NCI-H146 (cell line): ENCODE results near the gene ZNF8.
"Not testable (repeated sequence)": the region's sequence is repeated elsewhere in the genome, so short reads cannot be mapped to it uniquely, and the experiment has no call there.

Experiments
- DNase-seq: peaks from one replicate; lab custom pipeline; 2025; lab: John Stamatoyannopoulos, UW

Gene ZNF8

DNA sequence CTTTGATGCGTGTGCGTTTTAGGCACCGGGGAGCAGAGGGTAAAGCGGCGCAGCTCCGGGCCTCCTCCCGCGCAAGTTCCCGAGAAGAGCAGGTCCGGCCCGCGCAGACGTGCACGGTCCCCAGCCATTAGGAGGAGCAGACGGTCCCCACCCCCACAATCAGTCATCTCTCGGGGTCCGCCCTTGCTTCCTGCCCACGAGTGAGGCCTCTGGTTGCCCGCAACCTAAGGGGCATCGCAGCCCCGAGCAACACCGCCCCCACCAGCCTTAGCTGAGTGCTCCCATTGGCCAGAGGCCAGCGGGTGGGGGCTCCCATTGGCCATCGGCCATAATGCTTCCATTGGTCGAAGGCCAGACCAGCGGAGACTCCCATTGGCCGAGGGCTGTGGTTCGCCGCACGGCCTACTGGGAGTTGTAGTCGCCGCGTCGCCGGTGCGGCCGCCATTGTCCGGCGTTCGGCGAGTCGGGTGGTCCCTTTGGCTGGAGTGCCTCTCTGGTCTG lies at the start of gene ZNF8:
Gene ZNF8 (plus strand): TSS at position 415 of the 501 bp plus-strand sequence. CDS start 127 bp downstream, outside the sequence.
- peak; percentile 100 for DNase-seq

DNA sequence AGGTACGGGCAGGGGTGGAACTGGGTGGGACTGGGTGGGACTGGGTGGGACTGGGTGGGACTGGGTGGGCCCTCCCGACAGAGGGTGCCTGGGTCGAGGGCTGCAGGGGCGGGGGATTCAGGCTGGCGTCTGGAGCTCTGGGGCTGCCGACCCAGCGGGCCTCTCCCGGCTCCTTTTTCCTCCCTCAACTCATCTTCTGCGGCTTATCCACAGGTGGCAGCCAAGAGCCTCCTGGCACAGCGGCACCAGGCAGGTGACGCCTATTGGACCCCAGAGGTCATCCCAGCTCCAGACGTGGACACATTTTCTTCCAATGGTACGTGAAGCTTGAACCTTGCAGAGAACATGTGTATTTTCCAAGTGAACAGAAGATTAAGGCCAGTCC lies 49.5 kb upstream of the ZNF8 start:
- peak; percentile 69 for DNase-seq

DNA sequence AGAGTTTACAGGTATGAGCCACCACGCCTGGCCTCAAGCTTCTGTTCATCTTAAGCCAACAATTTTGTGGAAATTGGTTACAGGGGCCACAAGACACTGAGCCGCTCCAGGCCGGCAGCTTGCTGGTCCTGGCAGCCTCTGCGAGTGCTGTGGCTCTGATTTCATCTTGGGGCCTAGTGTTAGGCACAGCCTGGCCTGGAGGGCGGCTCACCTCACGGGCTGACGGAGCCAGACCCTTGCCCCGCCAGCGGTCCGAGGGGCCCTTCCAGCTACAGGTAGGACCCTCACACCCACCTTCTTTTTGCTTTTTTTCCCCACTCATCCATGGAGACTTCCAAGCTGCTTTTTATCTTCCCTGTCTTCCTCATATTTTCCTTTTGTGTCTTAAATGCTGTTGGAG lies 41.4 kb upstream of the ZNF8 start:
- no peak for DNase-seq

DNA sequence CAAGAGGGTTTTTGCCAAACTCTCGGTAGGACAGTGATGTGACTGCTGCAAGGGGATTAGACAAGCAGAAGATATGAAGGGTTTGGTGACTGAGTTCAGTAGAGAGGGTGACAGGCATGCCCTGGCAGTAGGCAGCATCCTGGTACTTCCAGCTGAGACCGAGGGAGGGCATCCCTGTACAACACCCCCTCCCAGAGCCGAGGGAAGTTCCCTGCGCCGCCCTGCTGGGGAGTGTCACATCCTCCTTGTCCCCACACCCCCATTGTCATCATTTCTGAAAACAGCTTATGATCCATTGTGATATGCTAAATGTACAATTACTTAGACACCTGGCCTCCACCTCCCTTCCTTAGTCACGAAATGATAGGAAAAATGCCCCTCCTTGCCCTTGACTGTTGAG lies 35.4 kb upstream of the ZNF8 start:
- no peak for DNase-seq

DNA sequence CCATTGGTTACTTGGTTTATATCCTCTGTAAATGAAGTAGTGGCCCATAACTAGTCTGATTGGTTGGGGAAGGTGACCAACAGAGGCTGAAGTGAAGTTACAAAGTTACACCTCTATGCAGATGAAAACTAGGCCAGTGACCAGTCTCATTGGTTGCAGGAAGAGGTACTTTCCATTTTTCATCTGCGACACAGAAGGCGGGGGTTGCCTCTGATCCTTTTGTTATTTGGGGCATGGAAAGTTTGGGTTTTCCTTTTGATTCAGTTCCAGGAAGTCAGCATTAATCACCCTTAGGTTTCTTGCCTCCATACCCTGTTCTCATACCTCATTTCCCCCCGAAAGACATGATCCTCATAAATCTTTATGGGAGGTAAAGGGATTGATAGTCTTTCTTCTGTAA lies 29.9 kb upstream of the ZNF8 start:
- no peak for DNase-seq

DNA sequence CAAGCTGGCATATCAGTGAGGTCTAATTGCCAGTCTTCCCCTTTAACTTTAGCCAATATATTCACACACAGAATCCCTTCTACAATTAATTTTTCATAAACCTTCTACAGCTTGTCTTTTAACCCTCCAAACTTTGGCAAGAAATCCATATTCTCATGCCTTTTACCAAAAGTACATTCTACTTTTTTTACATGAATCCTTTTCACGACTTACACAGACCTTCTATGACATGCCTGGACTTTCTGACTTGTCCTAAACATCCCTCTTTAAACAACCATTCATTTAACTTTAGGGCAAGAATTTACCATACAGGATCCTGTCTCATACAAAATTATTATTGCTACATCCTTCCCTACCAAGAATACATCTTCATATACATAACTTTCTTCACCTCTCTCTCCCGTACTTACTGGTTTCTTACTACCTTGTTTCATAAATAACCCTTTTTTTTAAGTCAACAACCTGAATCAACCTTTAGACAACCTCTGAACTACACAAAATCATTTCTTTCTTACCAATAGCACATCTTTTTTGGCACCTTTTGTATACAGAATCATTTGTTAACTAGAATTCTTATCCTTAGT lies 26.6 kb upstream of the ZNF8 start:
- no peak for DNase-seq

DNA sequence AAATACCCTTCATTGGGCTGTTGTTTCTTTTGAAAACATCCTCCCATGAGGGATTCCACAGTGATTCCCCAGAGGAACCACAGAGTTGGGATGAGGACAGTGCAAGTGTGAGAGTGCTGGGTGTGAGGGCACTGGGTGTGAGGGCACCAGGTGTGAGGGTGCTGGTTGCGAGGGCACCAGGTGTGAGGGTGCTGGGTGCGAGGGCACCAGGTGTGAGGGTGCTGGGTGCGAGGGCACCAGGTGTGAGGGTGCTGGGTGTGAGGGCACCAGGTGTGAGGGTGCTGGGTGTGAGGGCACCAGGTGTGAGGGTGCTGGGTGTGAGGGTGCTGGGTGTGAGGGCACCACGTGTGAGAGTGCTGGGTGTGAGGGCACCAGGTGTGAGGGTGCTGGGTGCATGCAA lies 20.5 kb upstream of the ZNF8 start:
- DNase-seq, result not testable (repeated sequence)

DNA sequence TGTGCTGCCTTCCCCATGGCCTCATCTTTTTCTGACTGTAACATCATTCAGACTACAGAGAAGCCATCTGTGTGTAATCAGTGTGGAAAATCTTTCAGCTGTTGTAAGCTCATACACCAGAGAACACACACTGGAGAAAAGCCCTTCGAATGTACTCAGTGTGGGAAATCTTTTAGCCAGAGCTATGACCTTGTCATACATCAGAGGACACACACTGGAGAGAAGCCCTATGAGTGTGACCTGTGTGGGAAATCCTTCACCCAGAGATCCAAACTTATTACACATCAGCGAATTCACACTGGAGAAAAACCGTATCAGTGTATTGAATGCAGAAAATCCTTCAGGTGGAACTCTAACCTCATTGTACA lies 17.2 kb upstream of the ZNF8 start:
- DNase-seq, result no peak

DNA sequence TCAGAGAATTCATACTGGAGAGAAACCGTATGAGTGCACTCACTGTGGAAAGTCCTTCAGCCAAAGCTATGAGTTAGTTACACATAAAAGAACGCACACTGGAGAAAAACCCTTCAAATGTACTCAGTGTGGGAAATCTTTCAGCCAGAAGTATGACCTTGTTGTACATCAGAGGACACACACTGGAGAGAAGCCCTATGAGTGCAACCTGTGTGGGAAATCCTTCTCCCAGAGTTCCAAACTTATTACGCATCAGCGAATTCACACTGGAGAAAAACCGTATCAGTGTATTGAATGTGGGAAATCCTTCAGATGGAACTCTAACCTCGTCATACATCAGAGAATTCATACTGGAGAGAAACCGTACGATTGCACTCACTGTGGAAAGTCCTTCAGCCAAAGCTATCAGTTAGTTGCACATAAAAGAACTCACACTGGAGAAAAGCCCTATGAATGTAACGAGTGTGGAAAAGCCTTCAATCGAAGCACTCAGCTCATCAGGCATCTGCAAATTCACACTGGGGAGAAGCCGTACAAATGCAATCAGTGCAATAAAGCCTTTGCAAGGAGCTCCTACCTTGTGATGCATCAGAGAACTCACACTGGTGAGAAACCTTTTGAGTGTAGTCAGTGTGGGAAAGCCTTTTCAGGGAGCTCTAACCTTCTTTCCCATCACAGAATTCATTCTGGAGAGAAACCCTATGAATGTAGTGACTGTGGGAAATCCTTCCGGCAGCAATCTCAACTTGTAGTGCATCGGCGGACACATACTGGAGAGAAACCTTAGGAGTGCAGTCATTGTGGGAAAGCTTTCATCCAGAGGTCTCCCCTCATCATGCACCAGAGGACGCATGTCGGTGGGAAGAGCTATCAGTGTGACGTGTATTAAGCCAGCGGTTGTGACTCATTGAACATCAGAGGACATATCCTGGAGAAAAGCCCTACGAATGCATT lies 16.5 kb upstream of the ZNF8 start:
- no peak for DNase-seq

DNA sequence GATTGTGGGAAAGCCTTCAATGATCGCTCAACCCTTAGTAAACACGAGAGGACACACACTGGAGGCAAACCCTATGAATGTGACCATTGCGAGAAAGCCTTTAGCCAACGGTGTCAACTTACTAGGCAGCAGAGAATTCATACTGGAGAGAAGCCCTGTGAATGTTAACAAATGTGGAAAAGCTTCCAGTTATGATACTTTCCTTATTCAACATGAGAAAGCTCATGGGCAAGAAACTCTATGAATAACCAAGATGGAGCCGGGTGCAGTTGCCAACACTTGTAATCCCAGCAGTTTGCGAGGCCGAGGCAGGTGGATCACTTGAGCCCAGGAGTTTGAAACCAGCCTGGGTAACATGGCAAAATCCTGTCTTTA lies 15.8 kb upstream of the ZNF8 start:
- no peak for DNase-seq

DNA sequence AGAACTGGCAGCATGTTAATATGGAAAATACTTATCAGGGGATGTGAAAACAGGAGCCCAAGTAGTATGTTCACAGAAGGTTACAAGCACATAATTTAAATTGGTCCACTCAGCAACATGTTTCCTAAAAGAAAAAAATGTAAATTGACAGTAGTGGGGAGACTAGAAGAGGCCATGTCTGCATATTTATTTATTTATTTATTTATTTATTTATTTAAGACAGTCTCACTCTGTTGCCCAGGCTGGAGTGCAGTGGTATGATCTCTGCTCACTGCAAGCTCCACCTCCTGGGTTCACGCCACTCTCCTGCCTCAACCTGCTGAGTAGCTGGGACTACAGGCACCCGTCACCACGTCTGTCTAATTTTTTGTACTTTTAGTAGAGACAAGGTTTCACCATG lies 13.7 kb upstream of the ZNF8 start:
- no peak for DNase-seq

DNA sequence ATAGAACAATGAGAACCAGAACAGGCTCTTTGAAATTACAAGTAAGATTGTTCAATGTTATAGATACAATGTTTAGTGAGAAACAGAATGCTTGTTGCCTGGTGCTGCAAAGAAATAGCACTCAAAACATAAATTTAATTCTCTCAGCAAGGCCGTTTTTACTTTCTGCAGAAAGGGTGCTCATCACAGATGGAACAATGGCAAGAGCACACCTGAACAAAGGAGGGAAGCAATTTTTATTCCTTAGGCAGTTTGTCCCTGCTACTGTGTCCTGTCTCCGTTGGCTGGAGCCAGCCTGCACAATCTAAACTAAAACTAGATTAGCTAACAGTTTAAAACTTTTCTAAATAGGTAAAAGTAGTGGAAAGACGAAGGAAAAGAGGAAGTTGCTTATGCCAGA lies 10.4 kb upstream of the ZNF8 start:
- DNase-seq, result no peak

DNA sequence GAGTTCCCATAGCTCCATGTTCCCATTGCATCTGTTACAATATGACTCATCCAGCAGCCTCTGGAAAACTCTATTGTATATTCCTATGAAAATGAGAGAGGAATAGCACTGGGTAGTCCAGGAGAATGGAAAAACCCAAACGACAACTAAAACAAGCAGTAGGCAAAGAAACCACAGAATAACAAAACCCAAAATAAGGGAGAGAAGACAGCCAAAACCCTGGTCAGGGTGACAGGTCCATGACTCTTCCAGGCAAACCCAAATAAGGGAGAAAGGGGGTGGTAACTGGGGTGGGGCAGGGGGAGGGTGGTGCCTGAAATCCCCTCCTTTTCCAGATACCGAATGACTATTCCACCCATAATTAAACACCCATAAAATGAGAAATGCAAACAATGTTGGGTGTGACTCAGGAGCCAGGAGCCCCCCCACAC lies 4.0 kb upstream of the ZNF8 start:
- DNase-seq, result no peak

DNA sequence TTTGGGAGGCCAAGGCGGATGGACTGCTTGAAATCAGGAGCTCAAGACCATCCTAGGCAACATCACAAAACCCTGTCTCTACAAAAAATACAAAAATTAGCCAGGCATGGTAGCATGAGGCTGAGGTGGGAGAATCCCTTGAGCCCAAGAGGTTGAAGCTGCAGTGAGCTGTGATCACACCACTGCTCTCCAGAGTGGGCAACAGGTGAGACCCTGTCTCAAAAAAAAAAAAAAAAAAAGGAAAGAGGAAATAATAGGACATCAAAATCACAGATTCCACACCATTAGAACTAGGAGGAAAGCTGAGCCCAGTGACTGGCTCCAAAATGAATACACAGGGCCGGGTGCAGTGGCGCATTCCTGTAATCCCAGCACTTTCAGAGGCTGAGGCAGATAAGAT lies 3.2 kb upstream of the ZNF8 start:
- no peak for DNase-seq

DNA sequence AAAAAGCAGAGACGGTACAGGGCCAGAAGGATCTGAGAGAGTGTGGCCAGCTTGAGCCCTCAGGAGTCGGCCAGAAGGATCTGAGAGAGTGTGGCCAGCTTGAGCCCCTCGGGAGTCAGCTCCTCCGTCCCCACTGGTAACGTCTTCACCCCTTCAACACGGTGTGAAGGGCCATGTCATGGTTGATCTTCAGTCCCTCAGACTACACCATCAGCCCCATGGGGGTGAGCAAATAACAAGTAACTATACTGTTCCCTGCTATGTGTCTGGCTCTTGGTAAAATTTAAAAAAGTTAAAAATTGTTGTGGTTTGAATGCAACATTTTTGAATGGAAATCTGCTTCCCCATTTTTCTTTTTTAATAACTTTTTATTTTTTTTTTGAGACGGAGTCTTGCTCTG lies 1.6 kb upstream of the ZNF8 start:
- DNase-seq, result no peak

DNA sequence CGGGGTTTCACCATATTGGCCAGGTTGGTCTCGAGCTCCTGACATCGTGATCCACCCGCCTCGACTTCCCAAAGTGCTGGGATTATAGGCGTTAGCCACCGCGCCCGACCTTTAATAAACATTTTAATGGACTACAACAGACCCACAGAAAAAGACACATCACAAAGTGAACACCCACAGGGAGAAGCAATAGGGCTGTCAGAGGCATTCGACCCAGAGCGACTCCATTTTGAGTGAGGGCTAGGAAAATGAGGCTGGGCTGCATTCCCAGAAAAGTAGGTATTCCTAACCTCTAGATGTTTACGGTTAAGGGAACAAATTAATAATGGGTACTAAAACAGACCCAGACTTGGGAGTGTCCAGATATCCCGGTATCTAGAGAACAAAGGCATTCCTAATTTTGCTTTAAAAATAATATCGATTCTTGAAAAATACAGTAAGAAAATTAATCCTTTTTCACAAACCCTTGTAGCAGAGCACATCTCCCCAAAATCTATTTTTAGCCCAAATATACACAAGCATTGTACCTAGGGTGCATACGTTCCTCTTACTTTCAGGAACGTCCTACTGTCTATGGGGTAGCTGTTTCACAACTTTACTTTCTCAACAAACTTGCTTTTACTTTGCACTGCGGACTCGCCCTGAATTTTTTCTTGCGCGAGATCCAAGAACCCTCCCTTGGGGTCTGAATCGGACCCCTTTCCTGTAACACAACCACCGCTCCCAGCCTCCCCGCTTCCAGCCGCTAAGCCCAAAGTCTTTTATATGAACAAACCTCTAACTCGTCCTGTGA lies 811 bp upstream of the ZNF8 start:
- no peak for DNase-seq

DNA sequence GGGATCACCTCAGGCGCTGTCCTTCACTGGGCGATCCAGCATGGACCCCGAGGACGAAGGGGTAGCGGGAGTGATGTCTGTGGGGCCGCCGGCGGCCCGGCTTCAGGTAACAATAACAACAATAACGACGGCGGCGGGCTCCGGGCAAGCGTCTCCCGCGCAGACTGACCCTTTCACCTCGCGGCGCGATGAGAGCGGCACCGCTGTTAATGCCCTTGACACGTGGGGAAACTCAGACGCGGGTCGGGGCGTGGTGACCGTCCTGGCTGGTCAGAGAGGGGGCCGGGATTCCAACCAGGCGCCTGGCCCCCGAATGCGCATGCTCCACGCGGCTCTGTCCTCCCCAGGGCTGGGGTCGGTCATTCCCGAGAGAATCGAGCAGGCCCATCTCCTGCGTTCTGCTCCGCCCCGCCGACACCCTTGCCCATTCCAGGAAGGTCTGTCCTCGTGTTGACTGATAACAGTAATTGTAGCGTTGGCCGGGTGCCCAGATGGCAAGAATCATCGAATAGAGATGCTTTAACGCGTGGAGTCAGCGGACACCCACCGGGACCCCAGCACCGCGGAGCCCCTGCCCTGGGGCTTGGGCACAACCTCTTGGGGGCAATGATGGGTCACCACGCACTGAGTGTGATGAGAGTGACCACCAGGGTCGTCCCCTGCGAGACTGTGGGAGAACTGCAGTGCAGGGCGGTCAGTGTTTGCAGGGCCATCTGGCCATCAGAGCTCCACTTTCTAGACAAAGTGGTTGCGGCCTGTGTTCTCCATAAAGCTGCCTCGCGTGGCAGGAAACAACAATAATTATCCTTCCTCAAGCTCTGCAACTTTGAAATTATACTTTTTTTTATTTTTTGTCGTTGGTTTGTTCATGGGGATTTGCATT lies 528 bp downstream of the ZNF8 start:
- DNase-seq, result peak; percentile 96

DNA sequence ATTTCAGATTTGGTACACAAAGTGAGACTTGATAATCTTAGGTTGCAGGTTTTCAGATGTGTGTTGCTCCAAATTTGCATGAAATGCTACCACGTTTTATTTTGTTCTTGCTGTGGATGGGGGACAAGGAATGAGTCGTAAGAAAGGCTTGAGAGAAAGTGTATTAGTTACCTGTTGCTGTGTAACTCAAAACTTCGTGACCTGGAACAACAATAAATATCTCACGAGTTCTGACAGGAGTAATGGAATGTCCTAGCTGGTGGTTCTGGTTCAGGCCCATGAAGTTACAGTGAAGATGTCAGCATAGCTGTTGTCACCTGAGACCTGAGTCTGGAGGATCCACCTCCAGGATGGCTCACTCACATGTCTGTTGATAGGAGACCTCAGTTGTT lies 1.2 kb downstream of the ZNF8 start:
- no peak for DNase-seq

DNA sequence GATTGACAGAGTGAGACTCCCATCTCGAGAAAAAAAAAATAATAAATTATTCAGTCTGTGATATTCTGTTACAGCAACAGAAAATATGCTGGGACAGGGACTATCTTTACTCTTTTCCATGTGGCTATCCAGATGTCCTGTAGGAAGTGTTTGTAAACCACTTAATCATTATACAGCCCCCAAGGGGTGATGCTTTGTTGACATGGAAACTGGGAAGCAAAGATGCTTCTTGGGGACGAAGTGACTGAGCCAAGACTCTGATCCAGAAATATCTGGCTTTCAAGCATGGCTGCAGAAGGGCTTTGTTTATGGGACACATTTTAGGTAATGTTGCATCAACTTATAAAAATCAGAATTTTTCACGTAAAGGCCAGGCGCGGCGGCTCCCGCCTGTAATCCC lies 5.4 kb downstream of the ZNF8 start:
- DNase-seq, result no peak

DNA sequence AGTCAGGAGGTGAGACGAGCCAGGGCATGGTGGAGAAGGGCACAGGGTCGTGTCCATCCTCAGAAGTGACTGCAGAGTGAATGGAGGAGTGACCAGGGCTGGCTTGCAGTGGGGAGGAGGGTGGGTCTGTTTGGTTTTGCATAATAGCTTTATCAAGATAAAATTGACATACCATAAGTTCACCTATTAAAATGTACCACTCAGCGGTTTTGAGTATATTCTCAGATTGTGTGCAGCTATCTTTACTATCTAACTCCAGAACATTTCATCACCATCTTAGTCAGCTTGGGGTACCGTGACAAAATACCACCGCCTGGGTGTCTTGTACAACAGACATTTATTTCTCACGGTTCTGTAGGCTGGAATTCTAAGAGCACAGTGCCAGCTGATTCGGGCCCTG lies 13.2 kb downstream of the ZNF8 start:
- DNase-seq, result no peak

DNA sequence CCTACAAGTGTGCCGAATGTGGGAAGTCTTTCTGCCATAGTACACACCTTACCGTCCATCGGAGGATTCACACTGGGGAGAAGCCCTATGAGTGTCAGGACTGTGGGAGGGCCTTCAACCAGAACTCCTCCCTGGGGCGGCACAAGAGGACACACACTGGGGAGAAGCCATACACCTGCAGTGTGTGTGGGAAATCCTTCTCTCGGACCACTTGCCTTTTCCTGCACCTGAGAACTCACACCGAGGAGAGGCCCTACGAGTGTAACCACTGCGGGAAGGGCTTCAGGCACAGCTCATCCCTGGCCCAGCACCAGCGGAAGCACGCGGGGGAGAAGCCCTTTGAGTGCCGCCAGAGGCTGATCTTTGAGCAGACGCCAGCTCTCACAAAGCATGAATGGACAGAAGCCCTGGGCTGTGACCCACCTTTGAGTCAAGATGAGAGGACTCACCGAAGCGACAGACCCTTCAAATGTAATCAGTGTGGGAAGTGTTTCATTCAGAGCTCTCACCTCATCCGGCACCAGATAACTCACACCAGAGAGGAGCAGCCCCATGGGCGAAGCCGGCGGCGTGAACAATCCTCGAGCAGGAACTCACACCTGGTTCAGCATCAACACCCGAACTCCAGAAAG lies 16.1 kb downstream of the ZNF8 start:
- no peak for DNase-seq
